Immature natural killer cell (primary cell): ENCODE measurements around the gene SYT1. TPM values are rescaled to one million over a fixed set of nuclear protein-coding genes. Genes with fewer than 3 reads are reported as not detected.

ENCODE experiments used
- DNase-seq, 3 donors: peaks; one replicate each; pipeline ENCODE4 v3.0.0; 2022; ENCODE audit warnings: mixed read lengths in 1 of 3
- H3K27ac Mint-ChIP-seq, 6 donors: one replicate each; pipeline ENCODE4 v1.8.0; 2020; ENCODE audit warnings: mixed read lengths in 6 of 6, mild to moderate bottlenecking in 5 of 6, inconsistent platforms in 4 of 6, moderate library complexity in 3 of 6
- H3K27me3 Mint-ChIP-seq, 3 donors: one replicate each; pipeline ENCODE4 v1.8.0; 2020 to 2021; ENCODE audit warnings: low read depth in 3 of 3, mild to moderate bottlenecking in 3 of 3, mixed read lengths in 3 of 3, moderate library complexity in 3 of 3, inconsistent platforms in 1 of 3
- H3K36me3 Mint-ChIP-seq, 3 donors: one replicate each; pipeline ENCODE4 v1.8.0; 2020; ENCODE audit warnings: mixed read lengths in 3 of 3, inconsistent platforms in 2 of 3, mild to moderate bottlenecking in 2 of 3
- H3K4me1 Mint-ChIP-seq, 2 donors: one replicate each; pipeline ENCODE4 v1.8.0; 2020; ENCODE audit warnings: inconsistent platforms in 2 of 2, mild to moderate bottlenecking in 2 of 2, mixed read lengths in 2 of 2, moderate library complexity in 1 of 2
- H3K4me3 Mint-ChIP-seq, 5 donors: one replicate each; pipeline ENCODE4 v1.8.0; 2020; ENCODE audit warnings: mild to moderate bottlenecking in 5 of 5, mixed read lengths in 5 of 5, inconsistent platforms in 3 of 5, moderate library complexity in 3 of 5
- H3K9me3 Mint-ChIP-seq, 6 donors: one replicate each; pipeline ENCODE4 v1.8.0; 2020; ENCODE audit warnings: mild to moderate bottlenecking in 6 of 6, mixed read lengths in 6 of 6, inconsistent platforms in 4 of 6, moderate library complexity in 3 of 6
- polyA plus RNA-seq, 3 donors: library from polyadenylated mRNA; unstranded; fragments of 300-500 nt; fragmentation: Illumina TruSeq; gene quantifications; one replicate each; pipeline ENCODE4 v1.2.3, GENCODE V29; 2021

Gene SYT1
- polyA plus RNA-seq, 3 donors from 2014 or later: not detected

GRCh38 chr12:79299447-79300198 is 435.0 kb downstream of the SYT1 start:
- H3K4me3 Mint-ChIP-seq: no peak overlapping the region
- H3K9me3 Mint-ChIP-seq: peaks cover 0 to 11% (median 4%) of the 10 kb centered on the region in 6 donors
- no peaks in the 10 kb centered on the region for H3K36me3 Mint-ChIP-seq
- H3K27me3 Mint-ChIP-seq: no peaks in the 10 kb centered on the region
- H3K4me1 Mint-ChIP-seq: no peaks in the 10 kb centered on the region
- no peak for DNase-seq
- no peak overlapping the region for H3K27ac Mint-ChIP-seq

- H3K27ac Mint-ChIP-seq: no peak overlapping the region
Observed at GRCh38 chr12:79300199-79300568, 435.6 kb downstream of the SYT1 start.

GRCh38 chr12:79301181-79301580 is 436.6 kb downstream of the SYT1 start:
- no peaks in the 10 kb centered on the region for H3K27me3 Mint-ChIP-seq
- peaks cover 0 to 11% (median 1%) of the 10 kb centered on the region in 6 donors for H3K9me3 Mint-ChIP-seq
- H3K4me1 Mint-ChIP-seq: no peaks in the 10 kb centered on the region
- H3K4me3 Mint-ChIP-seq: no peak overlapping the region
- no peak for DNase-seq
- H3K27ac Mint-ChIP-seq: no peak overlapping the region
- H3K36me3 Mint-ChIP-seq: no peaks in the 10 kb centered on the region

More at GRCh38 chr12:79300199-79300568, 435.6 kb downstream of the SYT1 start:
- Mint-ChIP-seq H3K4me3 (no peak overlapping the region), H3K4me1 (no peaks in the 10 kb centered on the region), H3K36me3 (no peaks in the 10 kb centered on the region), H3K9me3 (peaks cover 0 to 11% (median 2%) of the 10 kb centered on the region in 6 donors), H3K27me3 (no peaks in the 10 kb centered on the region)
- DNase-seq: no peak

GRCh38 chr12:79302162-79302814 is 437.7 kb downstream of the SYT1 start:
- no peak for DNase-seq
- H3K27ac Mint-ChIP-seq: no peak overlapping the region
- H3K27me3 Mint-ChIP-seq: no peaks in the 10 kb centered on the region
- H3K36me3 Mint-ChIP-seq: no peaks in the 10 kb centered on the region
- H3K4me3 Mint-ChIP-seq: no peak overlapping the region
- H3K4me1 Mint-ChIP-seq: no peaks in the 10 kb centered on the region
- H3K9me3 Mint-ChIP-seq: peaks cover 0 to 18% (median 3%) of the 10 kb centered on the region in 6 donors

GRCh38 chr12:79307340-79307739 is 442.8 kb downstream of the SYT1 start:
- H3K27me3 Mint-ChIP-seq: no peaks in the 10 kb centered on the region
- H3K36me3 Mint-ChIP-seq: no peaks in the 10 kb centered on the region
- DNase-seq: no peak
- no peak overlapping the region for H3K4me3 Mint-ChIP-seq
- H3K4me1 Mint-ChIP-seq: no peaks in the 10 kb centered on the region
- no peak overlapping the region for H3K27ac Mint-ChIP-seq
- H3K9me3 Mint-ChIP-seq: peaks cover 1 to 29% (median 6%) of the 10 kb centered on the region in 6 donors

- Mint-ChIP-seq H3K27ac (no peak overlapping the region), H3K4me3 (no peak overlapping the region), H3K27me3 (no peaks in the 10 kb centered on the region), H3K9me3 (peaks cover 5 to 37% (median 8%) of the 10 kb centered on the region in 6 donors), H3K36me3 (no peaks in the 10 kb centered on the region), H3K4me1 (no peaks in the 10 kb centered on the region)
- no peak for DNase-seq
Observed at GRCh38 chr12:79309039-79309438, 444.5 kb downstream of the SYT1 start.

GRCh38 chr12:79317179-79317847 is 452.7 kb downstream of the SYT1 start:
- Mint-ChIP-seq H3K4me1 (no peaks in the 10 kb centered on the region), H3K27me3 (no peaks in the 10 kb centered on the region), H3K9me3 (peaks cover 1 to 40% (median 5%) of the 10 kb centered on the region in 6 donors), H3K27ac (no peak overlapping the region), H3K4me3 (no peak overlapping the region), H3K36me3 (no peaks in the 10 kb centered on the region)
- DNase-seq: no peak

- H3K27ac Mint-ChIP-seq: no peak overlapping the region
- H3K9me3 Mint-ChIP-seq: peaks cover 2 to 27% (median 6%) of the 10 kb centered on the region in 6 donors
- no peaks in the 10 kb centered on the region for H3K36me3 Mint-ChIP-seq
- no peaks in the 10 kb centered on the region for H3K4me1 Mint-ChIP-seq
- H3K27me3 Mint-ChIP-seq: peaks cover 0 to 2% (median 0%) of the 10 kb centered on the region in 3 donors
- DNase-seq: no peak
- H3K4me3 Mint-ChIP-seq: no peak overlapping the region
Observed at GRCh38 chr12:79322905-79323304, 458.3 kb downstream of the SYT1 start.

- H3K9me3 Mint-ChIP-seq: peaks cover 2 to 25% (median 6%) of the 10 kb centered on the region in 6 donors
- no peak overlapping the region for H3K4me3 Mint-ChIP-seq
- no peaks in the 10 kb centered on the region for H3K4me1 Mint-ChIP-seq
- no peak overlapping the region for H3K27ac Mint-ChIP-seq
- H3K36me3 Mint-ChIP-seq: no peaks in the 10 kb centered on the region
- DNase-seq: no peak
- H3K27me3 Mint-ChIP-seq: peaks cover 0 to 2% (median 0%) of the 10 kb centered on the region in 3 donors
Observed at GRCh38 chr12:79324571-79324970, 460.0 kb downstream of the SYT1 start.

- H3K4me3 Mint-ChIP-seq: no peak overlapping the region
- peaks cover 2 to 22% (median 8%) of the 10 kb centered on the region in 6 donors for H3K9me3 Mint-ChIP-seq
- H3K4me1 Mint-ChIP-seq: no peaks in the 10 kb centered on the region
- H3K27me3 Mint-ChIP-seq: peaks cover 0 to 2% (median 0%) of the 10 kb centered on the region in 3 donors
- DNase-seq: no peak
- H3K27ac Mint-ChIP-seq: no peak overlapping the region
- no peaks in the 10 kb centered on the region for H3K36me3 Mint-ChIP-seq
Observed at GRCh38 chr12:79326222-79326621, 461.6 kb downstream of the SYT1 start.

- H3K36me3 Mint-ChIP-seq: no peaks in the 10 kb centered on the region
- H3K4me1 Mint-ChIP-seq: no peaks in the 10 kb centered on the region
- no peak overlapping the region for H3K4me3 Mint-ChIP-seq
- no peak for DNase-seq
- peaks cover 2 to 20% (median 9%) of the 10 kb centered on the region in 6 donors for H3K9me3 Mint-ChIP-seq
- no peak overlapping the region for H3K27ac Mint-ChIP-seq
- H3K27me3 Mint-ChIP-seq: peaks cover 0 to 2% (median 0%) of the 10 kb centered on the region in 3 donors
Observed at GRCh38 chr12:79326663-79327062, 462.1 kb downstream of the SYT1 start.

- Mint-ChIP-seq H3K4me3 (no peak overlapping the region), H3K27me3 (peaks cover 0 to 2% (median 0%) of the 10 kb centered on the region in 3 donors), H3K36me3 (no peaks in the 10 kb centered on the region), H3K9me3 (peaks cover 1 to 13% (median 9%) of the 10 kb centered on the region in 6 donors), H3K4me1 (no peaks in the 10 kb centered on the region), H3K27ac (no peak overlapping the region)
- no peak for DNase-seq
Observed at GRCh38 chr12:79327465-79327864, 462.9 kb downstream of the SYT1 start.

- Mint-ChIP-seq H3K9me3 (peaks cover 0 to 9% (median 4%) of the 10 kb centered on the region in 6 donors), H3K4me3 (no peak overlapping the region), H3K36me3 (no peaks in the 10 kb centered on the region), H3K27ac (no peak overlapping the region), H3K27me3 (peaks cover 0 to 2% (median 0%) of the 10 kb centered on the region in 3 donors), H3K4me1 (no peaks in the 10 kb centered on the region)
- no peak for DNase-seq
Observed at GRCh38 chr12:79329933-79330332, 465.4 kb downstream of the SYT1 start.

- H3K27ac Mint-ChIP-seq: no peak overlapping the region
Observed at GRCh38 chr12:79331870-79332269, 467.3 kb downstream of the SYT1 start.

More at GRCh38 chr12:79331870-79332269, 467.3 kb downstream of the SYT1 start:
- H3K4me1 Mint-ChIP-seq: no peaks in the 10 kb centered on the region
- no peaks in the 10 kb centered on the region for H3K36me3 Mint-ChIP-seq
- DNase-seq: no peak
- H3K4me3 Mint-ChIP-seq: no peak overlapping the region
- peaks cover 0 to 2% (median 0%) of the 10 kb centered on the region in 3 donors for H3K27me3 Mint-ChIP-seq
- H3K9me3 Mint-ChIP-seq: peaks cover 0 to 7% (median 3%) of the 10 kb centered on the region in 6 donors
